ENCODE results near the gene CGB8.
A peak's percentile ranks its signal among the peaks of the same experiment; 100 is the strongest.

CGB8 gene

DNA sequence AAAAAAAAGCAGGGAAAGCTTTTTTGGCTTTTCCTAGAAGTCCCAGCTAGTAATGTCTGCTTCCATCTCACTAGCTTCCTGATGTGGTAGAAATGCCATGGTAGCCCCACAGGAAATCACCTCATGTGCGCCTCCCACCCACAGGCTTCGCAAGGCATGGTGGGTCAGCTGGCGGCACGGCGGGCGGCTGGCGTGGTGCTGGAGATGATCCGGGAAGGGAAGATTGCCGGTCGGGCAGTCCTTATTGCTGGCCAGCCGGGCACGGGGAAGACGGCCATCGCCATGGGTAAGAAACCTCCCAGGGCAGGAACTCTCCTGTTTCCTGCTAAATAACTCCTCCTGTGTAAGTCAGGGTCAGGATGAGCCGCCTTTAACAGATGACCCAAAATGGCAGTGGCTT is 44.8 kb downstream of the CGB8 start:
- DNase-seq: no peak

DNA sequence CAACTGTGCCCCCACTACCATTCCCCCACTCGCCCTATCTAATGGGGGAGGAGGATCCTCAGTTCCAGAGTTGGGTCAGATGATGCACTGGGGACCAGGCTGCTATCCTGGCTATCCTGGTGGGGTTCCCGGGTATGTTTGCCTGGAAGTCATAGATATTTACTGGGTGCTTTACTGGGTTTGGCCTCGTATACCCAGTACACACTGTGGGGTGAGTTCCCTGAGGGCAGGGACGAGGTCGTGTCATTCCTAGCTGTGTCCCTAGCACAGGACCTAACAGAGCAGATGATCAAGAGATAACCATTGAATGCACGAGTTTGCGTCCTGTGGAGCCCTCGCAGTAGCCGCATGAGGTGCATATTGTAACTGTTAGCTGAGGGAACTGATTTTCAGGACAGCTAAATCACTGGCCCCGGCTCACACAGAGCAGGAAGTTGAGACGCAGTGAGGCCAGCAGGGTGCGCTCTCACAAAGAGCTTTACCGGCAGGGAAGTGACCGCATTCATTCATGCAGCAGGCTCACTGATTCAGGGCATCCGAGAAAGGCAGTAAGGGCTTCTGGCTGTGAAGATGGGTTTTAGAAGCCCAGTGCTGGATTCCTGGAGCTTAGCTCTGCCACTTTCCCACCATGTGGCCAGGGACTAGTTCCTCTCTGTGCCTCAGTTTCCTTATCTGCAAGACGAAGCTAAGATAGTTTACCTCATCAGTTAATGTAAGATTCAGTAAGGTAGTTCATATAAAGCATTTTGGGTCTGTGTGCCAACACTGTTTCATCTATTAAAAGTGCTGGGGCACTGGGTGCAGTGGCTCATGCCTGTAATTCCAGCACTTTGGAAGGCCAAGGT is 49.2 kb downstream of the CGB8 start:
- peak; percentile 67 for DNase-seq

- DNase-seq: peak; percentile 60
Measured at GRCh38 chr19:48997972-48998371, 50.9 kb downstream of the CGB8 start.
